Stomach (tissue), 4 donors: ENCODE measurements around the gene PRSS27.

Experiments used
- EP300 ChIP-seq: sonication (generic); formaldehyde crosslinking; IDR thresholded peaks from one replicate; pipeline ENCODE4 v1.6.1; 2017; ENCODE audit warnings: antibody characterized with exemption
- POLR2A ChIP-seq, 4 donors: fragments of 450-650 bp; IDR thresholded peaks; one replicate each; pipeline ENCODE4 v1.6.1; 2016; ENCODE audit warnings: antibody characterized with exemption in 4 of 4, control low read depth in 2 of 4, mild to moderate bottlenecking in 1 of 4, moderate library complexity in 1 of 4
- POLR2AphosphoS5 ChIP-seq, 3 donors: sonication (generic); formaldehyde crosslinking; IDR thresholded peaks; one replicate each; pipeline ENCODE4 v1.6.1; 2016; ENCODE audit warnings: antibody characterized with exemption in 3 of 3
- TF ChIP-seq, protein P1 (sequence below), 7 experiments: fragments of 450-650 bp in 4 of 7; fragments of 200-600 bp in 3 of 7; sonication (generic) in 3 of 7; IDR thresholded peaks; one replicate each; pipeline ENCODE4 v1.5.1; 2016 to 2019; ENCODE audit warnings: antibody characterized with exemption in 7 of 7, control low read depth in 2 of 7, mild to moderate bottlenecking in 1 of 7

DNA sequence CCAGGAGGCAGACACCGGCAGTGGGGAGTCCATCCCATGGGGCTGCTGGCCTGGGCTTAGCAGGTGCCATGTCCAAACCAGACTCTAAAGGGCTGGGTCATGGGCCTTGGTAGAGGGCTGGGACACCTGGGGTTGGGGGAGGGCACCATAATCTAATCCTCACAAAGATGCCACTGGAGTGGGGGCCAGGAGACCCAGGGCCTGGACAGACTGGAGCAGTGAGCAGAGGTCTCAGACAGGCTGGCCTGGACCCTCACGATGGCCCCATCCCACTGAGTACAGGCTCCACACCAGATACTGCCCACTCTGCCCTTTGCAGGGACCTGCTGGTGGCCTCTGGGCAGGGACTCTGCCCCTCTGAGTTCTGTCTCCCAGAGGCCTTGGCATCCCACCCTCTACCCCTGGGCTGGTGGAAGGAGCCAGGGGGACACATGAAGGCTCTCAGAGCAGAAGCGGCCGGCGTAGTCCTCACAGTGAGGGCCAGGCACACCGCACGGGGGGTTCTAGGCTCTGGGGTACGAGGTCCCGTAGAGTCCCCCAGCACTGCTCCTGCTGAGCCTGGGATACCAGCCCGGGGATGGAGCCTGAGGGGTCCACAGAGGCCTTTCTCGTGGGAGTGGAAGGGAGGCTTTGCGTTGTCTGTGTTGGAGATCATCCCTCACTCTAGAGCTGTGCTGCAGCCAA lies 22.4 kb upstream of the PRSS27 start:
- TF ChIP-seq, protein P1, sequence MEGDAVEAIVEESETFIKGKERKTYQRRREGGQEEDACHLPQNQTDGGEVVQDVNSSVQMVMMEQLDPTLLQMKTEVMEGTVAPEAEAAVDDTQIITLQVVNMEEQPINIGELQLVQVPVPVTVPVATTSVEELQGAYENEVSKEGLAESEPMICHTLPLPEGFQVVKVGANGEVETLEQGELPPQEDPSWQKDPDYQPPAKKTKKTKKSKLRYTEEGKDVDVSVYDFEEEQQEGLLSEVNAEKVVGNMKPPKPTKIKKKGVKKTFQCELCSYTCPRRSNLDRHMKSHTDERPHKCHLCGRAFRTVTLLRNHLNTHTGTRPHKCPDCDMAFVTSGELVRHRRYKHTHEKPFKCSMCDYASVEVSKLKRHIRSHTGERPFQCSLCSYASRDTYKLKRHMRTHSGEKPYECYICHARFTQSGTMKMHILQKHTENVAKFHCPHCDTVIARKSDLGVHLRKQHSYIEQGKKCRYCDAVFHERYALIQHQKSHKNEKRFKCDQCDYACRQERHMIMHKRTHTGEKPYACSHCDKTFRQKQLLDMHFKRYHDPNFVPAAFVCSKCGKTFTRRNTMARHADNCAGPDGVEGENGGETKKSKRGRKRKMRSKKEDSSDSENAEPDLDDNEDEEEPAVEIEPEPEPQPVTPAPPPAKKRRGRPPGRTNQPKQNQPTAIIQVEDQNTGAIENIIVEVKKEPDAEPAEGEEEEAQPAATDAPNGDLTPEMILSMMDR (IDR thresholded peaks at IDR 0.05) = no peak
- TF ChIP-seq EP300 (no peak), POLR2A (IDR thresholded peaks at IDR 0.05) (no peak), POLR2AphosphoS5 (IDR thresholded peaks at IDR 0.05) (no peak)
